ENCODE data around the gene MARCOL.
"Not testable (repeated sequence)": the region's sequence is repeated elsewhere in the genome, so short reads cannot be mapped to it uniquely, and the experiment has no call there.

MARCOL gene

DNA sequence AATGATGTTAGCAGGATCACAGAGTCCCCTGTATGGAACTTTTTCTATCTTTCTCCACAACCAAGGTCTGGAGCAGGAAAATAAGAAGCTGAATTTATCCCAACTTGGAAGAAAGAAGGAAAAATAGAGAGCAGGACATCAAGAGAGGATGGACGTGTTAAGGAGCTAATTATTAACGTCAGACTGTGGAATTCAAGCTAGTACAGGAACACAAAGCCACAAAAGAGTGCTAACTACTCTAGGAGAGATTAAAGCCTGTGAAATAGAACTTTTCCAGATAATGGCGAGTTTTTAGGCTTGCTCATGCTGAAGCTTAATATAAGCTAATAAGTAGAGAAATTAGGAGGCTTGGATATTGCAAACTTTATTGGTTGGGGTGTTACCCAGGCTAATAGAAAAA lies 29.6 kb downstream of the MARCOL start:
- no peak for DNase-seq (ENCODE audit: low read depth)

DNA sequence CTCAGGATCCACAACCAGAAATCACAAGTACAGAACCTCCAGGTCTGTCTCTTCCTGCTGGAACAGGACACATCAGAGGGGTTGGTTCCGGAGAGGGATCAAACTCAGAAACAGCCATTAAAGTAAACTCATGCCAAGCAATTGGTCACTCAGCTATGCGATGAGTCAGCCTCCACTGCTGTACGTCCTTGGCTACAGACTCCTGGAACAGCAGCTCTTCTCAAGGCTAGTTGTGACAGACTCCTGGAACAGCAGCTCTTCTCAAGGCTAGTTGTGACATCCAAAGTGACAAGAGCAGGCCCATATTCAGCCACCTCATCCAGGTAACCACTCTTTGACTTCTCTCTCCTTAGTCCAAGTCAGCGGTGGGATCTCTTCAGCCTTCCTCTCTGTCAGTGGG lies 30.2 kb downstream of the MARCOL start, which contains the start of gene SPINK13:
Gene SPINK13, plus strand, starts transcription at position 229 of the 400 bp plus-strand sequence. CDS start 1,279 bp downstream, outside the sequence.
- DNase-seq (ENCODE audit: low read depth): no peak

GRCh38 chr5:148275129-148275528 lies 36.8 kb downstream of the MARCOL start:
- not testable (repeated sequence) for DNase-seq (ENCODE audit: low read depth)

DNA sequence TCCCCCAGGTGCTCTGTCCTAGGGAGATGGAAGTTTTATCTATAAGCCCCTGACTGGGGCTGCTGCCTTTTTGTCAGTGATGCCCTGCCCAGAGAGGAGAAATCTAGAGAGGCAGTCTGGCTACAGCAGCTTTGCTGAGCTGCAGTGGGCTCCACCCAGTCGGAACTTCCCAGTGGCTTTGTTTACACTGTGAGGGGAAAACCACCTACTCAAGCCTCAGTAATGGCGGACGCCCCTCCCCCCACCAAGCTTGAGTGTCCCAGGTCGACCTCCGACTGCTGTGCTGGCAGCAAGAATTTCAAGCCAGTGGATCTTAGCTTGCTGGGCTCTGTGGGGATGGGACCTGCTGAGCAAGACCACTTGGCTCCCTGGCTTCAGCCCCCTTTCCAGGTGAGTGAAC lies 42.6 kb downstream of the MARCOL start:
- DNase-seq (ENCODE audit: low read depth): not testable (repeated sequence)

DNA sequence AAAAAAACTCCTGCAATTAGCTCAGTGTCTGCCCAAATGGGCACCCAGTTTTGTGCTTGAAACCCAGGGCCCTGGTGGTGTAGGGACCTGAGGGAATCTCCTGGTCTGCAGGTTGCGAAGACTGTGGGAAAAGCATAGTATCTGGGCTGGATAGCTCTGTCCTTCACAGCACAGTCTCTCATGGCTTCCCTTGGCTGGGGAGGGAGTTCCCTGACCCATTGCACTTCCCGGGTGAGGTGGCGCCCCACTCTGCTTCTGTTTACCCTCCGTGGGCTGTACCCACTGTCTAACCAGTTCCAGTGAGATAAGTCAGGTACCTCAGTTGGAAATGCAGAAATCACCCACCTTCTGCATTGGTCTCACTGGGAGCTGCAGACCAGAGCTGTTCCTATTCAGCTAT lies 43.0 kb downstream of the MARCOL start:
- DNase-seq (ENCODE audit: low read depth): not testable (repeated sequence)

DNA sequence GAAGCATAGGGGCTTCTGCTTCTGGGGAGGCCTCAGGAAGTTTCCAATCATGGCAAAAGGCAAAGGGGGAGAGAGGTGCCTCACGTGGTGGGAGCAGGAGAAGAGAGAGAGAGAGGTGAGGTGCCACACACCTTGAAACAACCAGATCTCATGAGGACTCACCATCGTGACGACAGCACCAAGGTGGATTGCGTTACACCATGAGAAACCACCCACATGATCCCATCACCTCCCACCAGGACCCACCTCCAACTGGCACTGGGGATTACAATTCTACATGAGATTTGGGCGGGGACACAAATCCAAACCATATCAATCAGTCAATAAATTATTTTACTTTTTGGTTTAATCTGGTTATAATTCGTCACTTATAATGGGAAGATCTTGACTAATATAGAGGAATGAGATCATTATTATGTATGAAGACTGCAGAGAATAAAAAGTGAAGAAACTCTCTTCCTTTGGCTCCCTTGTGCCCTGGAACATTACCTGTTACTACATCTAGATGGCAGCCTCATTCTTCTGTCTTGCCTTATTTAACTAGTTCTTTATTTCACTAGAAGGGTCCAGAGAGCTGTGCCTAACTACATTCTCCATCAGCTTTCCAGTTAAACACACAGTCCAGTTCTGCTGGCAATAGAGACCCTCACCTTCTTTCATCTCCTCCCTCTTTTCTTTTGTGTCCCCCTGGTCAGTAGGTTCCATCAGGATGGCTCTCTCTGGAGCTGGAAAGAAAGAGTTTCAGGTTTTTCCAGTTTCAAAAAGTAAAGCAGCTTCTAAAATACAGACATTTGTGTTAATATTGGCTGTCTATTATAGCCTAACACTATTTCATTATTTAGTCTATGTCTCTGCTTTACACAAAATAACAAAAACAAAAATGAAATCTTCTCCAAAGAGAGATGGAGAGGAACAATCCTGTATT lies 52.2 kb downstream of the MARCOL start:
- no peak for DNase-seq (ENCODE audit: low read depth)

All from T follicular helper cell (primary cell).